T-helper 2 cell treated with Interferon-gamma antibody and Interleukin-4, amounts not matched to agents 5 μg/mL and 100 μg/mL, for 36 hours (primary cell): ENCODE results near the gene NIN.
"Not testable (repeated sequence)": the region's sequence is repeated elsewhere in the genome, so short reads cannot be mapped to it uniquely, and the experiment has no call there.

Source experiments
- DNase-seq: peaks from one replicate; pipeline ENCODE4 v3.0.0; 2021; ENCODE audit warnings: low spot score
- H3K27ac Mint-ChIP-seq: one replicate; pipeline ENCODE4 v1.8.0; 2021; ENCODE audit warnings: mild to moderate bottlenecking, mixed read lengths
- H3K27me3 Mint-ChIP-seq: one replicate; pipeline ENCODE4 v1.8.0; 2021; ENCODE audit warnings: low read depth, mixed read lengths
- H3K36me3 Mint-ChIP-seq: one replicate; pipeline ENCODE4 v1.8.0; 2021; ENCODE audit warnings: low read depth, mixed read lengths
- H3K4me1 Mint-ChIP-seq: one replicate; pipeline ENCODE4 v1.8.0; 2021; ENCODE audit warnings: low read depth, mixed read lengths
- H3K4me3 Mint-ChIP-seq: one replicate; pipeline ENCODE4 v1.8.0; 2022; ENCODE audit warnings: mild to moderate bottlenecking, moderate library complexity, mixed read lengths
- H3K9me3 Mint-ChIP-seq: one replicate; pipeline ENCODE4 v1.8.0; 2021; ENCODE audit warnings: mixed read lengths

NIN gene

GRCh38 chr14:50704454-50705010 is 126.4 kb downstream of the NIN start:
- no peaks in the 10 kb centered on the region for H3K36me3 Mint-ChIP-seq
- DNase-seq: no peak
- peaks cover 5% of the 10 kb centered on the region for H3K27me3 Mint-ChIP-seq
- H3K27ac Mint-ChIP-seq: no peak overlapping the region
- H3K4me3 Mint-ChIP-seq: no peak overlapping the region
- no peaks in the 10 kb centered on the region for H3K4me1 Mint-ChIP-seq
- H3K9me3 Mint-ChIP-seq: no peaks in the 10 kb centered on the region

- Mint-ChIP-seq H3K4me3 (no peak overlapping the region), H3K27me3 (peaks cover 11% of the 10 kb centered on the region), H3K4me1 (no peaks in the 10 kb centered on the region), H3K27ac (no peak overlapping the region), H3K9me3 (no peaks in the 10 kb centered on the region), H3K36me3 (no peaks in the 10 kb centered on the region)
- no peak for DNase-seq
These were observed 133.2 kb downstream of the NIN start for GRCh38 chr14:50697659-50698290.

- not testable (repeated sequence) for H3K4me3 Mint-ChIP-seq, H3K27me3 Mint-ChIP-seq, H3K27ac Mint-ChIP-seq, H3K36me3 Mint-ChIP-seq, H3K4me1 Mint-ChIP-seq, H3K9me3 Mint-ChIP-seq, DNase-seq
These were observed 136.7 kb downstream of the NIN start for GRCh38 chr14:50694260-50694659.

- peaks cover 4% of the 10 kb centered on the region for H3K9me3 Mint-ChIP-seq
- DNase-seq: no peak
- no peaks in the 10 kb centered on the region for H3K4me1 Mint-ChIP-seq
- no peak overlapping the region for H3K4me3 Mint-ChIP-seq
- H3K27ac Mint-ChIP-seq: no peak overlapping the region
- no peaks in the 10 kb centered on the region for H3K36me3 Mint-ChIP-seq
- peaks cover 12% of the 10 kb centered on the region for H3K27me3 Mint-ChIP-seq
These were observed 142.1 kb downstream of the NIN start for GRCh38 chr14:50688875-50689274.

- Mint-ChIP-seq H3K27ac (no peak overlapping the region), H3K9me3 (no peaks in the 10 kb centered on the region), H3K4me3 (no peak overlapping the region), H3K4me1 (peaks cover 4% of the 10 kb centered on the region), H3K36me3 (no peaks in the 10 kb centered on the region), H3K27me3 (peaks cover 8% of the 10 kb centered on the region)
- DNase-seq: no peak
These were observed 151.3 kb downstream of the NIN start for GRCh38 chr14:50679674-50680073.

- no peak overlapping the region for H3K27ac Mint-ChIP-seq
- H3K4me3 Mint-ChIP-seq: no peak overlapping the region
- DNase-seq: no peak
- no peaks in the 10 kb centered on the region for H3K36me3 Mint-ChIP-seq
- H3K4me1 Mint-ChIP-seq: peaks cover 4% of the 10 kb centered on the region
- peaks cover 8% of the 10 kb centered on the region for H3K27me3 Mint-ChIP-seq
- H3K9me3 Mint-ChIP-seq: no peaks in the 10 kb centered on the region
These were observed 152.8 kb downstream of the NIN start for GRCh38 chr14:50678163-50678562.

GRCh38 chr14:50677527-50678063 is 153.4 kb downstream of the NIN start:
- no peaks in the 10 kb centered on the region for H3K9me3 Mint-ChIP-seq
- H3K4me3 Mint-ChIP-seq: no peak overlapping the region
- peaks cover 4% of the 10 kb centered on the region for H3K4me1 Mint-ChIP-seq
- H3K27me3 Mint-ChIP-seq: peaks cover 8% of the 10 kb centered on the region
- peak overlapping the region; percentile 2 for H3K27ac Mint-ChIP-seq
- H3K36me3 Mint-ChIP-seq: no peaks in the 10 kb centered on the region
- no peak for DNase-seq

- Mint-ChIP-seq H3K4me1 (peaks cover 4% of the 10 kb centered on the region), H3K4me3 (no peak overlapping the region), H3K36me3 (no peaks in the 10 kb centered on the region), H3K9me3 (no peaks in the 10 kb centered on the region), H3K27ac (no peak overlapping the region), H3K27me3 (peaks cover 8% of the 10 kb centered on the region)
- DNase-seq: no peak
These were observed 154.0 kb downstream of the NIN start for GRCh38 chr14:50676814-50677516.

- no peaks in the 10 kb centered on the region for H3K9me3 Mint-ChIP-seq
- H3K4me1 Mint-ChIP-seq: peaks cover 4% of the 10 kb centered on the region
- peaks cover 5% of the 10 kb centered on the region for H3K27me3 Mint-ChIP-seq
- H3K4me3 Mint-ChIP-seq: no peak overlapping the region
- DNase-seq: no peak
- no peak overlapping the region for H3K27ac Mint-ChIP-seq
- no peaks in the 10 kb centered on the region for H3K36me3 Mint-ChIP-seq
These were observed 155.4 kb downstream of the NIN start for GRCh38 chr14:50675597-50675996.

GRCh38 chr14:50670866-50671256 is 160.1 kb downstream of the NIN start:
- Mint-ChIP-seq H3K36me3 (no peaks in the 10 kb centered on the region), H3K9me3 (no peaks in the 10 kb centered on the region), H3K27me3 (peaks cover 3% of the 10 kb centered on the region), H3K4me3 (no peak overlapping the region), H3K4me1 (peaks cover 15% of the 10 kb centered on the region), H3K27ac (no peak overlapping the region)
- no peak for DNase-seq

- H3K27ac Mint-ChIP-seq: no peak overlapping the region
- no peak overlapping the region for H3K4me3 Mint-ChIP-seq
- peaks cover 3% of the 10 kb centered on the region for H3K27me3 Mint-ChIP-seq
- H3K4me1 Mint-ChIP-seq: peaks cover 16% of the 10 kb centered on the region
- no peaks in the 10 kb centered on the region for H3K36me3 Mint-ChIP-seq
- no peaks in the 10 kb centered on the region for H3K9me3 Mint-ChIP-seq
- no peak for DNase-seq
These were observed 160.6 kb downstream of the NIN start for GRCh38 chr14:50670196-50670865.
